Osteoblast (primary cell): ENCODE data around the gene CDK4. TPM values are rescaled to one million over a fixed set of nuclear protein-coding genes. Genes with fewer than 3 reads are reported as not detected.

Source experiments
- DNase-seq: peaks from one replicate; pipeline ENCODE4 v3.0.0; 2011; ENCODE audit warnings: low spot score, mixed read lengths; ENCODE audit not compliant: insufficient read length; ENCODE audit errors: missing footprints
- H2AFZ ChIP-seq: 2 replicates; pipeline ENCODE4 v1.6.0; 2011; ENCODE audit warnings: mild to moderate bottlenecking, low read length
- H3K27ac ChIP-seq: 2 replicates; pipeline ENCODE4 v1.5.1; 2011; ENCODE audit warnings: mild to moderate bottlenecking, low read depth, low read length, moderate library complexity
- H3K27me3 ChIP-seq: 2 replicates; pipeline ENCODE4 v1.6.0; 2012; ENCODE audit warnings: mild to moderate bottlenecking, control low read depth, inconsistent platforms, low read length, moderate library complexity; ENCODE audit not compliant: insufficient read depth
- H3K36me3 ChIP-seq: 2 replicates; pipeline ENCODE4 v1.5.1; 2011; ENCODE audit warnings: mild to moderate bottlenecking, low read length, control low read depth, moderate library complexity; ENCODE audit not compliant: insufficient read depth
- H3K4me1 ChIP-seq: 2 replicates; pipeline ENCODE4 v1.5.1; 2011; ENCODE audit warnings: mild to moderate bottlenecking, low read length, control low read depth, moderate library complexity; ENCODE audit not compliant: insufficient read depth
- H3K4me2 ChIP-seq: 2 replicates; pipeline ENCODE4 v1.6.0; 2011; ENCODE audit warnings: mild to moderate bottlenecking, low read length; ENCODE audit not compliant: insufficient read depth
- H3K4me3 ChIP-seq: fragments of 200-600 bp; sonication (generic); 3 replicates; pipeline ENCODE4 v1.5.1; 2012; ENCODE audit warnings: mild to moderate bottlenecking, low read length, inconsistent platforms; ENCODE audit not compliant: insufficient read depth
- H3K79me2 ChIP-seq: 2 replicates; pipeline ENCODE4 v1.6.0; 2012; ENCODE audit warnings: mild to moderate bottlenecking, low read length, control low read depth, inconsistent platforms; ENCODE audit not compliant: insufficient read depth
- H3K9me3 ChIP-seq: 2 replicates; pipeline ENCODE4 v1.5.1; 2011; ENCODE audit warnings: low read depth, low read length, control low read depth
- H4K20me1 ChIP-seq: 2 replicates; pipeline ENCODE4 v1.6.0; 2012; ENCODE audit warnings: mild to moderate bottlenecking, low read length, control low read depth; ENCODE audit not compliant: insufficient read depth
- total RNA-seq: library from RNA; depleted of rRNA; stranded (reverse); fragments of >200 nt; gene quantifications from 2 replicates; pipeline ENCODE4 v1.2.3, GENCODE V29; 2012
- TF ChIP-seq, protein P1 (sequence below): IDR thresholded peaks from 2 replicates; pipeline ENCODE4 v1.5.1; 2011; ENCODE audit warnings: mild to moderate bottlenecking, low read depth, low read length, moderate library complexity; ENCODE audit errors: extremely low read depth

Gene CDK4
- total RNA-seq, 1 donor, result 293 TPM

DNA sequence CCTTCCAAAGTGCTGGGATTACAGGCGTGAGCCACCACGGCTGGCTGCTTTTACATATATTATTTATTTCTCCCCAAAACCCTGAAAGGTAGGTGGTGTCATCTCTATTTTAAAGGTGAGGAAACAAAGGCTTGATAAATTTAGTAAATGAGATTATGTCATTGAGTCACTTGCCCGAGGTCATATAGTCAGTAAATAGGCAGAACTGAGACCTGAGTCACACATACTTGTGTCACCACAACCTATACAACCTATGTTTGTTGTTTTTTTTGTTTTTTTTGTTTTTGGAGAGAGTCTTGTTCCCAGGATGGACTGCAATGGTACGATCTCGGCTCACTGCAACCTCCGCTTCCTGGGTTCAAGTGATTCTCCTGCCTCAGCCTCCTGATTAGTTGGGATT is 43.2 kb upstream of the CDK4 start:
- Histone ChIP-seq H3K79me2 (peaks cover 12% of the 10 kb centered on the region), H3K36me3 (peaks cover 65% of the 10 kb centered on the region), H3K9me3 (no peaks in the 10 kb centered on the region), H3K27ac (peak overlapping the region; percentile 56), H3K4me3 (no peak overlapping the region), H3K4me2 (no peak overlapping the region), H2AFZ (no peak overlapping the region), H4K20me1 (no peaks in the 10 kb centered on the region), H3K27me3 (no peaks in the 10 kb centered on the region), H3K4me1 (peaks cover 13% of the 10 kb centered on the region)
- no peak for DNase-seq
- TF ChIP-seq, protein P1, sequence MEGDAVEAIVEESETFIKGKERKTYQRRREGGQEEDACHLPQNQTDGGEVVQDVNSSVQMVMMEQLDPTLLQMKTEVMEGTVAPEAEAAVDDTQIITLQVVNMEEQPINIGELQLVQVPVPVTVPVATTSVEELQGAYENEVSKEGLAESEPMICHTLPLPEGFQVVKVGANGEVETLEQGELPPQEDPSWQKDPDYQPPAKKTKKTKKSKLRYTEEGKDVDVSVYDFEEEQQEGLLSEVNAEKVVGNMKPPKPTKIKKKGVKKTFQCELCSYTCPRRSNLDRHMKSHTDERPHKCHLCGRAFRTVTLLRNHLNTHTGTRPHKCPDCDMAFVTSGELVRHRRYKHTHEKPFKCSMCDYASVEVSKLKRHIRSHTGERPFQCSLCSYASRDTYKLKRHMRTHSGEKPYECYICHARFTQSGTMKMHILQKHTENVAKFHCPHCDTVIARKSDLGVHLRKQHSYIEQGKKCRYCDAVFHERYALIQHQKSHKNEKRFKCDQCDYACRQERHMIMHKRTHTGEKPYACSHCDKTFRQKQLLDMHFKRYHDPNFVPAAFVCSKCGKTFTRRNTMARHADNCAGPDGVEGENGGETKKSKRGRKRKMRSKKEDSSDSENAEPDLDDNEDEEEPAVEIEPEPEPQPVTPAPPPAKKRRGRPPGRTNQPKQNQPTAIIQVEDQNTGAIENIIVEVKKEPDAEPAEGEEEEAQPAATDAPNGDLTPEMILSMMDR, result no peak

DNA sequence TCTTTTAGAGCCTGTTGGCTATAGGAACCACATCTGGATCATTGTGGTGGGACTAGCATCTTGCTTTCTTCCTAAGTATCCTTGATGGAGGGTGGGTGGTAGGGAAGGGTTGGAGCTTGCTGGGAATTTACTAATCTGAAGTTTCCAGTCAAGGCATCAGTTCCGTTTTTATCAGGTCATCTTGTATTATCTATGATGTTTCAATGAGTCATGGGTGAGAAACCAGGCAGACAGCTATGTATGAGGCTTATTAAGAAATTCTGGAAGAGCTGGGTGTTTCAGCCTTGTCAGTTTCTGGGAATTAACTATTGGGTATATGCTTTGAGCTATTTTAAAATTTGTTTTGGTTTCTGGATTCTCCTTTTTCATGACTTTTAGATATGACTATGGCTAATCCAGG is 41.8 kb upstream of the CDK4 start:
- Histone ChIP-seq H3K27ac (peak overlapping the region; percentile 88), H3K79me2 (peaks cover 12% of the 10 kb centered on the region), H4K20me1 (no peaks in the 10 kb centered on the region)

DNA sequence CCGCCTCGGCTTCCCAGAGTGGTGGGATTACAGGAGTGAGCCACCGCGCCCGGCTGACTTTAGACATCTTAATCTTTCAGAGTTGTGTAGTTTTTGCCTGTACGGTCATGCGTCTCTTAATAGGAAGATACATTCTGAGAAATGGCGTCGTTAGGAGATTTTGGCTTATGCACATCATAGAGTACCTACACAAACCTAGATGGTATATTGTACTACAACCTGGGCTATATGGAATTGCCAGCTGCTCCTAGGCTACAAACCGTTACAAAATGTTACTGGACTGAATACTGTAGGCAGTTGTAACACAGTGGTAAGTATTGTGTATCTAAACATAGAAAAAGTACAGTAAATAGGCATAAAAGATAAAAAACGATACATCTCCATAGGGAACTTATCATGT is 31.8 kb upstream of the CDK4 start:
- no peaks in the 10 kb centered on the region for H3K27me3 ChIP-seq
- no peak overlapping the region for H2AFZ ChIP-seq
- no peaks in the 10 kb centered on the region for H3K9me3 ChIP-seq
- no peak overlapping the region for H3K27ac ChIP-seq
- H4K20me1 ChIP-seq, result no peaks in the 10 kb centered on the region
- no peak overlapping the region for H3K4me2 ChIP-seq
- TF ChIP-seq, protein P1, result no peak
- DNase-seq, result no peak
- no peak overlapping the region for H3K4me3 ChIP-seq
- peaks cover 26% of the 10 kb centered on the region for H3K79me2 ChIP-seq
- peaks cover 11% of the 10 kb centered on the region for H3K4me1 ChIP-seq
- peaks cover 44% of the 10 kb centered on the region for H3K36me3 ChIP-seq

More for the DNA sequence above, 41.8 kb upstream of the CDK4 start:
- Histone ChIP-seq H3K9me3 (no peaks in the 10 kb centered on the region), H3K4me3 (no peak overlapping the region), H3K4me1 (peaks cover 13% of the 10 kb centered on the region), H3K4me2 (peak overlapping the region; percentile 62), H3K36me3 (peaks cover 52% of the 10 kb centered on the region), H3K27me3 (no peaks in the 10 kb centered on the region), H2AFZ (peak overlapping the region; percentile 10)
- TF ChIP-seq, protein P1, result no peak
- DNase-seq, result peak; percentile 93

DNA sequence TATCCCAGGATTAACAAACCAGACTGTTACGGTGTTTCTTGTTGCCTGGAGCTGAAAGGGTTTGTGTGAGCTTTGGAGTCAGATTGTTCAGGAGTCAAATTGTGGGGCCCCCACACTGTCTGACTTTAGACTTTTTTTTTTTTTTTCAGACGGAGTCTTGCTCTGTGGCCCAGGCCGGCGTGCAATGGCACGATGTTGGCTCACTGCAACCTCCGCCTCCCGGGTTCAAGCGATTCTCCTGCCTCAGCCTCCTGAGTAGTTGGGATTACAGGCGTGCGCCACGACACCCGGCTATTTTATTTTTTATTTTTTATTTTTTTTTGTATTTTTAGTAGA is 31.3 kb upstream of the CDK4 start:
- no peaks in the 10 kb centered on the region for H4K20me1 ChIP-seq
- peaks cover 11% of the 10 kb centered on the region for H3K4me1 ChIP-seq
- TF ChIP-seq, protein P1, result no peak
- peaks cover 26% of the 10 kb centered on the region for H3K79me2 ChIP-seq
- peak overlapping the region; percentile 99 for H3K4me3 ChIP-seq
- H3K4me2 ChIP-seq, result peak overlapping the region; percentile 93
- no peak overlapping the region for H2AFZ ChIP-seq
- no peaks in the 10 kb centered on the region for H3K27me3 ChIP-seq
- DNase-seq, result no peak
- H3K9me3 ChIP-seq, result no peaks in the 10 kb centered on the region
- H3K27ac ChIP-seq, result peak overlapping the region; percentile 86
- H3K36me3 ChIP-seq, result peaks cover 42% of the 10 kb centered on the region
